Liver (tissue), 9 donors: ENCODE results near the gene ZDHHC22. TPM values are rescaled to one million over a fixed set of nuclear protein-coding genes. Genes with fewer than 3 reads are reported as not detected.

Source experiments
- DNase-seq: peaks from one replicate; pipeline ENCODE4 v3.0.0-alpha.2; 2017; ENCODE audit warnings: low spot score
- H3K27ac ChIP-seq, 2 donors: one replicate each; pipeline ENCODE4 v1.7.0; 2013; ENCODE audit warnings: inconsistent platforms in 2 of 2, low read length in 2 of 2, control low read depth in 1 of 2, low read depth in 1 of 2, mild to moderate bottlenecking in 1 of 2
- H3K27me3 ChIP-seq, 4 donors: one replicate each; pipeline versions ENCODE4 v1.6.1 to v1.7.0; 2013; ENCODE audit warnings: low read length in 3 of 4, inconsistent platforms in 1 of 4, mild to moderate bottlenecking in 1 of 4, moderate library complexity in 1 of 4; ENCODE audit not compliant: control insufficient read depth in 4 of 4, insufficient read depth in 4 of 4
- H3K36me3 ChIP-seq, 4 donors: one replicate each; pipeline versions ENCODE4 v1.6.1 to v1.7.0; 2013; ENCODE audit warnings: low read length in 3 of 4, mild to moderate bottlenecking in 3 of 4, low read depth in 1 of 4, moderate library complexity in 1 of 4; ENCODE audit not compliant: control insufficient read depth in 4 of 4, insufficient read depth in 3 of 4
- H3K4me1 ChIP-seq, 4 donors: one replicate each; pipeline versions ENCODE4 v1.6.1 to v1.7.0; 2013; ENCODE audit warnings: low read length in 3 of 4, mild to moderate bottlenecking in 3 of 4, moderate library complexity in 1 of 4; ENCODE audit not compliant: control insufficient read depth in 4 of 4, insufficient read depth in 4 of 4
- H3K4me3 ChIP-seq, 3 donors: one replicate each; pipeline versions ENCODE4 v1.6.1 to v1.7.0; 2013; ENCODE audit warnings: low read length in 3 of 3, control low read depth in 1 of 3, low read depth in 1 of 3, mild to moderate bottlenecking in 1 of 3
- H3K9ac ChIP-seq, 2 donors: one replicate each; pipeline ENCODE4 v1.7.0; 2013; ENCODE audit warnings: low read length in 2 of 2, mild to moderate bottlenecking in 2 of 2, moderate library complexity in 2 of 2, control low read depth in 1 of 2, low read depth in 1 of 2
- H3K9me3 ChIP-seq, 4 donors: one replicate each; pipeline versions ENCODE4 v1.6.1 to v1.7.0; 2013; ENCODE audit warnings: low read length in 3 of 4; ENCODE audit not compliant: control insufficient read depth in 4 of 4
- CTCF ChIP-seq: fragments of 150-350 bp; IDR thresholded peaks from 2 replicates; pipeline ENCODE4 v1.5.1; 2017; ENCODE audit warnings: improper control_type of control experiment, low read depth, low read length; ENCODE audit not compliant: missing input control
- EGR1 ChIP-seq, 2 donors: IDR thresholded peaks; 2 replicates each; pipeline ENCODE4 v1.6.1; 2016 to 2018; ENCODE audit warnings: antibody characterized with exemption in 2 of 2, low read depth in 2 of 2
- FOXA1 ChIP-seq: IDR thresholded peaks from 2 replicates; pipeline ENCODE4 v1.6.1; 2016; ENCODE audit warnings: antibody characterized with exemption
- FOXA2 ChIP-seq: IDR thresholded peaks from 2 replicates; pipeline ENCODE4 v1.6.1; 2016; ENCODE audit warnings: antibody characterized with exemption
- GABPA ChIP-seq, 2 donors: IDR thresholded peaks in 1 of 2; conservative IDR thresholded peaks in 1 of 2; 2 replicates each; pipeline ENCODE4 v1.6.1; 2016; ENCODE audit warnings: antibody characterized with exemption in 2 of 2, mild to moderate bottlenecking in 1 of 2, moderate library complexity in 1 of 2
- HNF4A ChIP-seq, 2 donors: conservative IDR thresholded peaks; 2 replicates each; pipeline ENCODE4 v1.6.1; 2016; ENCODE audit warnings: antibody characterized with exemption in 2 of 2, mild to moderate bottlenecking in 2 of 2
- JUND ChIP-seq, 2 donors: IDR thresholded peaks; 2 replicates each; pipeline ENCODE4 v1.6.1; 2016; ENCODE audit warnings: antibody characterized with exemption in 2 of 2
- NR2F2 ChIP-seq: IDR thresholded peaks from 2 replicates; pipeline ENCODE4 v1.6.1; 2016; ENCODE audit warnings: antibody characterized with exemption
- RAD21 ChIP-seq, 2 donors: IDR thresholded peaks; 2 replicates each; pipeline ENCODE4 v1.6.1; 2016; ENCODE audit warnings: antibody characterized with exemption in 2 of 2, mild to moderate bottlenecking in 2 of 2
- RXRA ChIP-seq, 2 donors: IDR thresholded peaks; 2 replicates each; pipeline ENCODE4 v1.6.1; 2017 to 2018; ENCODE audit warnings: antibody characterized with exemption in 2 of 2, mild to moderate bottlenecking in 1 of 2
- SP1 ChIP-seq: IDR thresholded peaks from 2 replicates; pipeline ENCODE4 v1.6.1; 2018; ENCODE audit warnings: antibody characterized with exemption, mild to moderate bottlenecking
- TAF1 ChIP-seq: conservative IDR thresholded peaks from 2 replicates; pipeline ENCODE4 v1.6.1; 2016; ENCODE audit warnings: antibody characterized with exemption, mild to moderate bottlenecking
- YY1 ChIP-seq: IDR thresholded peaks from 2 replicates; pipeline ENCODE4 v1.6.1; 2016; ENCODE audit warnings: antibody characterized with exemption, mild to moderate bottlenecking
- WGBS: extraction: QIAGEN DNeasy Blood & Tissue Kit; methylation state at CpG from one replicate; pipeline ENCODE4 v1.1.7; 2013; 5-methylcytosine and 5-hydroxymethylcytosine counted together
- polyA plus RNA-seq, 2 donors: library from polyadenylated mRNA; stranded (reverse) in 1 of 2; unstranded in 1 of 2; fragments of 200-250 nt in 1 of 2; fragments of >200 nt in 1 of 2; fragmentation: Nextera tagmentation in 1 of 2; extraction: Ambion mirVana in 1 of 2; gene quantifications; one replicate each; pipeline versions ENCODE4 v1.2.1 to v1.2.3, GENCODE V29; 2013 to 2015
- total RNA-seq, 2 donors: library from RNA; depleted of rRNA; stranded (reverse); fragments of >200 nt; gene quantifications; one replicate each; pipeline ENCODE4 v1.2.3, GENCODE V29; 2014
- TF ChIP-seq, protein P1 (sequence below): IDR thresholded peaks from 2 replicates; pipeline ENCODE4 v1.6.1; 2016; ENCODE audit warnings: antibody characterized with exemption
- TF ChIP-seq, protein P2 (sequence below): IDR thresholded peaks from 2 replicates; pipeline ENCODE4 v1.6.1; 2016; ENCODE audit warnings: antibody characterized with exemption
- TF ChIP-seq, protein P3 (sequence below): IDR thresholded peaks from 2 replicates; pipeline ENCODE4 v1.6.1; 2016; ENCODE audit warnings: antibody characterized with exemption, mild to moderate bottlenecking
- donor health status: healthy.
- donor health status: healthy.
- donor health status: healthy.
- donor health status: healthy.
- donor health status: healthy.

ZDHHC22 gene
- total and polyA plus RNA-seq, 4 donors: not detected

- peaks cover 0 to 3% (median 1%) of the 10 kb centered on the region in 4 donors for H3K27me3 ChIP-seq
- WGBS: 82% methylated on average over 2 of the region's 2 CpGs
- H3K9ac ChIP-seq: no peak overlapping the region
These were observed 43.5 kb upstream of the ZDHHC22 start for GRCh38 chr14:77185093-77185465.

DNA sequence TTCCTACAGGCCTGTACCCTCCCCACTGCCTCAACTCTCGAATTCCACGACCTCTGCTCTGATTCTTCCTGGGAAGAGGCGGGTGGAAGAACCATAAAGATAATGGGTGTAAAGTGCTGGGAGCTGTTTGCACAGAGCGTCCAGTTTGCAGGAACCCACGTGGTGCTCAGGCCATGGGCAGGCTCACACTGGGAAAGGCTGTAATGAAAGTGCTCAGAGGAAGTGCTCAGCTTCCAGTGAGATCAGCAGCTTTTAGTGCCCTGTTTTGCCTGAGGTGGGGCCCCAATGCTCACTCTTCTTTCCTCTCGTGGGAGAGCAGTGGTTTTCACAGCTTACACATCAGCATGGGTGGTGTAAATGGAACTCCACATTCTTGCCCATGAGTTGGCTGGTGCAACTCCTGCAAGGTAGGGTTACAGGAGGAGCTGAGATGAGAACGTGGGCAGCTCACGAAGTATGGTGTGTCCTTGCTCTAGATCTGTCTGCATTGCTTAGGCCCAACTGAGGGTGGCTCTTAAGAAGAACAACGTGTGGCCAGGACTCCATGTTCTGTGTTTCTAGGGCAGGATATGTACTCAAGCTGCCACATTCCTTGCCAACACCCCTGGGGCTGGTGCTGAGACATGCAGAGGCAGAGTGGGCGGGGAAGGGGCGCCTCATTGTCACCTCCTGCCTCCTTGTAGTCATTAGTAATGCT is 43.0 kb upstream of the ZDHHC22 start:
- H3K4me3 ChIP-seq: no peak overlapping the region
- no peak for DNase-seq
- H3K9ac ChIP-seq: no peak overlapping the region
- no peaks in the 10 kb centered on the region for H3K9me3 ChIP-seq
- no peak overlapping the region for H3K27ac ChIP-seq
- H3K36me3 ChIP-seq: no peaks in the 10 kb centered on the region
- H3K27me3 ChIP-seq: peaks cover 0 to 2% (median under 1%) of the 10 kb centered on the region in 4 donors
- WGBS: 46% methylated on average over 11 of the region's 11 CpGs
- H3K4me1 ChIP-seq: peaks cover 5 to 11% (median 7%) of the 10 kb centered on the region in 4 donors
- no peak for TF ChIP-seq SP1

More at GRCh38 chr14:77185093-77185465, 43.5 kb upstream of the ZDHHC22 start:
- no peak for DNase-seq
- no peaks in the 10 kb centered on the region for H3K36me3 ChIP-seq
- peaks cover 5 to 11% (median 7%) of the 10 kb centered on the region in 4 donors for H3K4me1 ChIP-seq
- no peak for TF ChIP-seq JUND (IDR thresholded peaks at IDR 0.05)
- TF ChIP-seq RAD21 (IDR thresholded peaks at IDR 0.05): no peak
- TF ChIP-seq, protein P1, sequence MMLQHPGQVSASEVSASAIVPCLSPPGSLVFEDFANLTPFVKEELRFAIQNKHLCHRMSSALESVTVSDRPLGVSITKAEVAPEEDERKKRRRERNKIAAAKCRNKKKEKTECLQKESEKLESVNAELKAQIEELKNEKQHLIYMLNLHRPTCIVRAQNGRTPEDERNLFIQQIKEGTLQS: no peak
- no peak for TF ChIP-seq FOXA1
- TF ChIP-seq EGR1 (IDR thresholded peaks at IDR 0.05; ENCODE audit: low read depth in 2 of 2): no peak
- TF ChIP-seq CTCF: no peak
- TF ChIP-seq, protein P2, sequence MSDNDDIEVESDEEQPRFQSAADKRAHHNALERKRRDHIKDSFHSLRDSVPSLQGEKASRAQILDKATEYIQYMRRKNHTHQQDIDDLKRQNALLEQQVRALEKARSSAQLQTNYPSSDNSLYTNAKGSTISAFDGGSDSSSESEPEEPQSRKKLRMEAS: no peak
- no peak for TF ChIP-seq GABPA (IDR thresholded peaks at IDR 0.05 in 1 of 2, conservative IDR thresholded peaks at IDR 0.05 in 1 of 2)
- no peak for TF ChIP-seq SP1
- TF ChIP-seq, protein P3, sequence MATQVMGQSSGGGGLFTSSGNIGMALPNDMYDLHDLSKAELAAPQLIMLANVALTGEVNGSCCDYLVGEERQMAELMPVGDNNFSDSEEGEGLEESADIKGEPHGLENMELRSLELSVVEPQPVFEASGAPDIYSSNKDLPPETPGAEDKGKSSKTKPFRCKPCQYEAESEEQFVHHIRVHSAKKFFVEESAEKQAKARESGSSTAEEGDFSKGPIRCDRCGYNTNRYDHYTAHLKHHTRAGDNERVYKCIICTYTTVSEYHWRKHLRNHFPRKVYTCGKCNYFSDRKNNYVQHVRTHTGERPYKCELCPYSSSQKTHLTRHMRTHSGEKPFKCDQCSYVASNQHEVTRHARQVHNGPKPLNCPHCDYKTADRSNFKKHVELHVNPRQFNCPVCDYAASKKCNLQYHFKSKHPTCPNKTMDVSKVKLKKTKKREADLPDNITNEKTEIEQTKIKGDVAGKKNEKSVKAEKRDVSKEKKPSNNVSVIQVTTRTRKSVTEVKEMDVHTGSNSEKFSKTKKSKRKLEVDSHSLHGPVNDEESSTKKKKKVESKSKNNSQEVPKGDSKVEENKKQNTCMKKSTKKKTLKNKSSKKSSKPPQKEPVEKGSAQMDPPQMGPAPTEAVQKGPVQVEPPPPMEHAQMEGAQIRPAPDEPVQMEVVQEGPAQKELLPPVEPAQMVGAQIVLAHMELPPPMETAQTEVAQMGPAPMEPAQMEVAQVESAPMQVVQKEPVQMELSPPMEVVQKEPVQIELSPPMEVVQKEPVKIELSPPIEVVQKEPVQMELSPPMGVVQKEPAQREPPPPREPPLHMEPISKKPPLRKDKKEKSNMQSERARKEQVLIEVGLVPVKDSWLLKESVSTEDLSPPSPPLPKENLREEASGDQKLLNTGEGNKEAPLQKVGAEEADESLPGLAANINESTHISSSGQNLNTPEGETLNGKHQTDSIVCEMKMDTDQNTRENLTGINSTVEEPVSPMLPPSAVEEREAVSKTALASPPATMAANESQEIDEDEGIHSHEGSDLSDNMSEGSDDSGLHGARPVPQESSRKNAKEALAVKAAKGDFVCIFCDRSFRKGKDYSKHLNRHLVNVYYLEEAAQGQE: no peak
- no peak for TF ChIP-seq YY1
- TF ChIP-seq RXRA (IDR thresholded peaks at IDR 0.05): no peak
- no peak for TF ChIP-seq NR2F2
- no peak for TF ChIP-seq TAF1
- no peak for TF ChIP-seq FOXA2
- TF ChIP-seq HNF4A (conservative IDR thresholded peaks at IDR 0.05): no peak
- H3K9me3 ChIP-seq: no peaks in the 10 kb centered on the region
- no peak overlapping the region for H3K27ac ChIP-seq
- no peak overlapping the region for H3K4me3 ChIP-seq
